ENCODE measurements around the gene TMEM253. TPM values are rescaled to one million over a fixed set of nuclear protein-coding genes. Genes with fewer than 3 reads are reported as not detected.

Gene TMEM253
- total and polyA plus RNA-seq, 9 of the 15 experiments (the other 6 are each of a cell fraction or from before 2014, with no cell fraction given): 0.11 to 0.61 (median 0.26) TPM; not detected in 3

- FAIRE-seq (peak; percentile 79), ATAC-seq (peak; percentile 48), DNase-seq (ENCODE audit: extremely low read depth in 1 of 4, low spot score in 3 of 4) (peak; percentile 35 to 84 (median 44))
- Histone ChIP-seq H4K20me1 (replicated peaks; ENCODE audit: control insufficient read depth, insufficient read depth, low read length) (no peaks in the 10 kb centered on the region), H3K4me2 (ENCODE audit: insufficient read depth, low read length) (peak overlapping the region; percentile 49), H3K4me1 (replicated peaks in 1 of 2; ENCODE audit: control insufficient read depth in 2 of 2, insufficient read depth in 2 of 2, low read length in 2 of 2) (peaks cover 42 to 51% of the 10 kb centered on the region in 2 experiments), H3K4me3 (no peak overlapping the region), H3K27ac (ENCODE audit: extremely low read depth, low read depth, low read length) (peak overlapping the region; percentile 72), H3K9ac (ENCODE audit: insufficient read depth in 1 of 2, low read depth in 2 of 2, low read length in 2 of 2) (peak overlapping the region; percentile 29 to 87), H3K79me2 (ENCODE audit: control insufficient read depth, insufficient read depth, low read length) (0 out of 3 replicates have a peak, but pooled peaks cover 6% of the 10 kb centered on the region), H2AFZ (ENCODE audit: low read depth, low read length) (peak overlapping the region; percentile 95), H3K9me1 (ENCODE audit: control insufficient read depth, insufficient read depth, low read length) (no peaks in the 10 kb centered on the region), H3K9me3 (replicated peaks; ENCODE audit: control insufficient read depth, insufficient read depth, low read depth, low read length) (no peaks in the 10 kb centered on the region), H3K27me3 (ENCODE audit: control insufficient read depth in 2 of 2, insufficient read depth in 2 of 2, low read length in 2 of 2) (no peaks in the 10 kb centered on the region), H3K36me3 (ENCODE audit: control insufficient read depth, insufficient read depth, low read length) (no peaks in the 10 kb centered on the region)
- CTCF ChIA-PET (ENCODE audit: low intra/inter-chr PET ratio): interaction anchor here (0.9 to 5.3 kb wide), 4 partner anchors 13 to 248 kb away, joined by 3 to 54 read pairs (median 5); partner anchors contain the start of gene ARHGEF40
- POLR2A ChIA-PET: no interaction called here
- BruUV-seq (replicated peaks): no TSS peak
- in situ Hi-C loops (cut with MboI) (no loop called here), intact Hi-C loops (cut with micrococcal nuclease) (loop anchor here (2.0 kb wide), 1 partner anchor 28 kb away; no protein-coding TSS in a partner anchor)
- WGBS (ENCODE audit: insufficient coverage, low coverage, missing lambda C conversion rate): 10% methylated on average over 11 of the region's 11 CpGs
- TF ChIP-seq ZNF644 (tag; IDR thresholded peaks at IDR 0.05; ENCODE audit: low read depth): 0 out of 2 replicates have a peak, but pooled peaks have one; percentile 27
- 0 out of 2 replicates have a peak, but pooled peaks have one; percentile 22 for TF ChIP-seq GATAD2A (IDR thresholded peaks at IDR 0.05)
- TF ChIP-seq SMC3 (conservative IDR thresholded peaks at IDR 0.05; ENCODE audit: insufficient read depth, low read depth, low read length): peak; percentile 58
- TF ChIP-seq NR4A1 (CRISPR knock-in tag; IDR thresholded peaks at IDR 0.05): no peak
- peak; percentile 84 for TF ChIP-seq NR4A1 (tag; IDR thresholded peaks at IDR 0.05)
- TF ChIP-seq, protein P1, sequence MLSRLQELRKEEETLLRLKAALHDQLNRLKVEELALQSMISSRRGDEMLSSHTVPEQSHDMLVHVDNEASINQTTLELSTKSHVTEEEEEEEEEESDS (CRISPR knock-in tag; IDR thresholded peaks at IDR 0.05): no peak
- TF ChIP-seq ZNF175 (CRISPR knock-in tag; IDR thresholded peaks at IDR 0.05; ENCODE audit: low read depth): 0 out of 2 replicates have a peak, but pooled peaks have one; percentile 16
- TF ChIP-seq, protein P2, sequence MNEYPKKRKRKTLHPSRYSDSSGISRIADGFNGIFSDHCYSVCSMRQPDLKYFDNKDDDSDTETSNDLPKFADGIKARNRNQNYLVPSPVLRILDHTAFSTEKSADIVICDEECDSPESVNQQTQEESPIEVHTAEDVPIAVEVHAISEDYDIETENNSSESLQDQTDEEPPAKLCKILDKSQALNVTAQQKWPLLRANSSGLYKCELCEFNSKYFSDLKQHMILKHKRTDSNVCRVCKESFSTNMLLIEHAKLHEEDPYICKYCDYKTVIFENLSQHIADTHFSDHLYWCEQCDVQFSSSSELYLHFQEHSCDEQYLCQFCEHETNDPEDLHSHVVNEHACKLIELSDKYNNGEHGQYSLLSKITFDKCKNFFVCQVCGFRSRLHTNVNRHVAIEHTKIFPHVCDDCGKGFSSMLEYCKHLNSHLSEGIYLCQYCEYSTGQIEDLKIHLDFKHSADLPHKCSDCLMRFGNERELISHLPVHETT (CRISPR knock-in tag; conservative IDR thresholded peaks at IDR 0.05 in 1 of 2, IDR thresholded peaks at IDR 0.05 in 1 of 2): peak in 1 of 2 experiments; percentile 24; a peak in 1 of 4 replicates
- peak in 2 of 3 experiments; percentile 68 to 81 for TF ChIP-seq YY1 (IDR thresholded peaks at IDR 0.05; ENCODE audit: borderline replicate concordance in 1 of 3, control insufficient read depth in 1 of 3, extremely low read depth in 1 of 3, insufficient read depth in 3 of 3, insufficient read length in 1 of 3, insufficient replicate concordance in 2 of 3, low read depth in 1 of 3, low read length in 2 of 3)
- TF ChIP-seq NR2C1 (IDR thresholded peaks at IDR 0.05): no peak
- TF ChIP-seq NR2C1 (tag; IDR thresholded peaks at IDR 0.05): peak; percentile 46; the same call in 1 of the 2 replicates
- TF ChIP-seq ATF3 (IDR thresholded peaks at IDR 0.05): no peak
- TF ChIP-seq ATF3 (CRISPR knock-in tag; conservative IDR thresholded peaks at IDR 0.05): no peak
- no peak for TF ChIP-seq ZNF830 (CRISPR knock-in tag; IDR thresholded peaks at IDR 0.05)
- TF ChIP-seq GTF2A2 (tag; IDR thresholded peaks at IDR 0.05): no peak
- TF ChIP-seq, protein P3, sequence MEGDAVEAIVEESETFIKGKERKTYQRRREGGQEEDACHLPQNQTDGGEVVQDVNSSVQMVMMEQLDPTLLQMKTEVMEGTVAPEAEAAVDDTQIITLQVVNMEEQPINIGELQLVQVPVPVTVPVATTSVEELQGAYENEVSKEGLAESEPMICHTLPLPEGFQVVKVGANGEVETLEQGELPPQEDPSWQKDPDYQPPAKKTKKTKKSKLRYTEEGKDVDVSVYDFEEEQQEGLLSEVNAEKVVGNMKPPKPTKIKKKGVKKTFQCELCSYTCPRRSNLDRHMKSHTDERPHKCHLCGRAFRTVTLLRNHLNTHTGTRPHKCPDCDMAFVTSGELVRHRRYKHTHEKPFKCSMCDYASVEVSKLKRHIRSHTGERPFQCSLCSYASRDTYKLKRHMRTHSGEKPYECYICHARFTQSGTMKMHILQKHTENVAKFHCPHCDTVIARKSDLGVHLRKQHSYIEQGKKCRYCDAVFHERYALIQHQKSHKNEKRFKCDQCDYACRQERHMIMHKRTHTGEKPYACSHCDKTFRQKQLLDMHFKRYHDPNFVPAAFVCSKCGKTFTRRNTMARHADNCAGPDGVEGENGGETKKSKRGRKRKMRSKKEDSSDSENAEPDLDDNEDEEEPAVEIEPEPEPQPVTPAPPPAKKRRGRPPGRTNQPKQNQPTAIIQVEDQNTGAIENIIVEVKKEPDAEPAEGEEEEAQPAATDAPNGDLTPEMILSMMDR (IDR thresholded peaks at IDR 0.05 in 2 of 3, conservative IDR thresholded peaks at IDR 0.05 in 1 of 3; ENCODE audit: insufficient read depth in 2 of 3, low read depth in 1 of 3, low read length in 3 of 3): peak; percentile 79 to 86 (median 85)
Measured at GRCh38 chr14:21106498-21107282, 5.8 kb downstream of the TMEM253 start.

Data from K562 (cell line).